NT2/D1 (cell line): ENCODE measurements around the gene OR5B17.
"Not testable (repeated sequence)": the region's sequence is repeated elsewhere in the genome, so short reads cannot be mapped to it uniquely, and the experiment has no call there.

Experiments used
- SUZ12 ChIP-seq: IDR thresholded peaks from 2 replicates; pipeline ENCODE4 v1.6.1; 2011; ENCODE audit not compliant: insufficient read length, insufficient read depth; ENCODE audit errors: extremely low read depth
- ZNF274 ChIP-seq: IDR thresholded peaks from 2 replicates; pipeline ENCODE4 v1.6.1; 2011; ENCODE audit warnings: mild to moderate bottlenecking, low read depth, low read length

DNA sequence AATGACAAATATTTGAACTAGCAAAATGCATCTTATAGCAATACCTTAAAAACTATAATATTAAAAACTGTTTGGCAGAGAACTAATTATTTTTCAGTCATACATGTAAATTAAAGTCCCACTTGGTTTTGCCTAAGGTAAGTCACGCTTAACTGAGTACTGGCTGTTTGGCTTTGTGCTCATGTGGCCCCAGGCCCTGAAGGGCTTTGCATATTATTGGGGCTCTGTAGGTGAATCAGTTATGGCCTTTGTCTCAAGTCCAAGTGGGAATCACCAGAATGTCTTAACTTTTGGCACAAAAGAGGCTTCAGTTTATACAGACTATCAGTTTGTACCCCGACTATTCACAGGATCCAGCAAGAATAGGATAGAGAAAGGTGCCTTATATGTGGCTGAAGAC lies 40.8 kb upstream of the OR5B17 start:
- TF ChIP-seq ZNF274, SUZ12: not testable (repeated sequence)
